Activated CD4-positive, alpha-beta T cell treated with anti-CD3 and anti-CD28 coated beads for 24 hours (primary cell): Measurements from ENCODE around the gene GJC3.
"Not testable (repeated sequence)": the region's sequence is repeated elsewhere in the genome, so short reads cannot be mapped to it uniquely, and the experiment has no call there.

Source experiments
- DNase-seq, 2 donors: peaks; one replicate each; pipeline ENCODE4 v3.0.0-alpha.2; 2020; ENCODE audit warnings: low read depth in 2 of 2

The GJC3 gene

DNA sequence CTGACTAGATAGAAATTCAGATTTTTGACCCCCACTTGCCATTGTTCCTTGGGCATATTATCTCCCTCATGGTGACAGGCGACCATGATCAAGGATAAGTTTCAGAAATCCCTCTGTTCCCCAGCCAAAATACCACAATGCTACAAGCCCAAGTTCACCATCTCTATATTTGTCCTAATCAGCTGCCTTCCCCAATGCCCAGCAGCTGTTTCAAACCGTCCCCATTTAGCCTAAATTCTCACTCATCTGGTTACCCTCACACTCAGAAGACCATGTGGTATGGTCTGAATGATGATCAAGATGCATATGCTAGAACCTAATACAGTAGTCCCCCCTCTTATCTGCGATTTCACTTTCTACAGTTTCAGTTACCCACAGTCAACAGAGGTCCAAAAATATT, 956 bp upstream of the GJC3 start:
- DNase-seq = no peak

DNA sequence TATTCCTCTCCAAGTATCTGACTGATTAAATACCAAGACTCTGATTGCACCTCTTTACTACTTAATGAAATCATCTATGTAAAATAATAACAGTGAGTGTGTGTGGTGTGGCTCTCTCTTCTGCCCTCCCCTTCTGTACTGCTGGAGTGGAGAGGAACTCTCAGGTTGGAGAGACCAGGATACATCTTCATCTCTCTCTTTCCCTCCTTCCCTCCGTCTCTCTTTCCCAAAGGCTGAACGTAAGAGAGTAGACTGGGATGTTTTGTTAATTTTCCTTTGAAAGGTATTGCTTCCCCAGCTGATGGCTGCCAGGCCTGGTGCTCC, 272 bp upstream of the GJC3 start:
- no peak for DNase-seq

DNA sequence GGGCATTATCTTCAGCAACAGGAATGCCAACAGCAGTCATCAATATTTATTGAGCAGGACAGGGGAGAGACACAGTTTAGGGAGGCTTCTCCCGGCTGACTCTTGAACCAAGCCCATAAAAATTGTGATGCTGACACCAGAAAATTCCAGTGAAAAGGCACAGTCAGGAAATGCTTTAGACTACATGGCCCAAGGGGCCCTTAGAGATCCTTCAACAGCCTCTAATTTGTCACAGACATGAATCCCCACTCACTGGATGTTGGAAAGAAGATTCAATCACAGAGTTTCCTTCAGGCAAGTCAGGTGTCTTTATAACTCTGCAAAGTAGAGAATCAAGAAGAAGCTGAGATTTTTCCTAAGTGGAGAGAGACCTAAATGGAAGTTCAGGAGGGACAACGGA, 1.2 kb downstream of the GJC3 start:
- DNase-seq = no peak

- DNase-seq = no peak
Observed at GRCh38 chr7:99927536-99927935, 1.9 kb downstream of the GJC3 start.

DNA sequence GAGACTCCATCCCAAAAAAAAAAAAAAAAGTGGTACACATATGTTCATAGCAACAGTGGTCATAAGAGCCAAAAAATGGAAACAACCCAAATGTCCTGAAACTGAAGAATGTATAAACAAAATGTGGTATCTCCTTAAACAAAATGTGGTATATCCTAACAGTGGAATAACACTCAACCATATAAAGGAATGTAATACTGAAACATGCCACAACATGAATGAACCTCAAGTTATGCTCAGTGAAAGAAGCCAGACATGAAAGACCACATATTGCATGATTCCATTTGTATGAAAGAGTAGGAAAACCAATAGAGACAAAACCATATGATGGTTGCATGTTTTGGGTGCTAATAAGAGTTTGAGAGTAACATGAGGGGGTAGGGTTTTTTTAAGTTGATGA, 3.1 kb downstream of the GJC3 start:
- no peak for DNase-seq

- no peak for DNase-seq
Observed at GRCh38 chr7:99923200-99923599, 6.2 kb downstream of the GJC3 start.

- DNase-seq = no peak
Observed at GRCh38 chr7:99920149-99920548, 9.3 kb downstream of the GJC3 start.

DNA sequence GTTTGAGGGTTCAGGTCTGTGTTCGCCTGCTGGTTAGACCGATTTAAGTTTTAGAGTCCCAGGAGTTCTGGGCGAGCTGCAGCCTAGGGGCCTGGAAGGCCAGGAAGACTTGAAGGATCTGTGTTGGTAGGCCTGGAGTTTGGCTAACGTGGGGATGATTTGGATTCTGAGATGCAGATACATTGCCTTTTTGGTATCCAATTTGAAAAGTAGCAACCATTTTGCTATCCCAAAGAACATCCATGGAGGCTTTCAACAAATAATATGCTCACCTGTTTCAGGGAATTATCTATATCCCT, 9.7 kb downstream of the GJC3 start:
- DNase-seq = no peak

DNA sequence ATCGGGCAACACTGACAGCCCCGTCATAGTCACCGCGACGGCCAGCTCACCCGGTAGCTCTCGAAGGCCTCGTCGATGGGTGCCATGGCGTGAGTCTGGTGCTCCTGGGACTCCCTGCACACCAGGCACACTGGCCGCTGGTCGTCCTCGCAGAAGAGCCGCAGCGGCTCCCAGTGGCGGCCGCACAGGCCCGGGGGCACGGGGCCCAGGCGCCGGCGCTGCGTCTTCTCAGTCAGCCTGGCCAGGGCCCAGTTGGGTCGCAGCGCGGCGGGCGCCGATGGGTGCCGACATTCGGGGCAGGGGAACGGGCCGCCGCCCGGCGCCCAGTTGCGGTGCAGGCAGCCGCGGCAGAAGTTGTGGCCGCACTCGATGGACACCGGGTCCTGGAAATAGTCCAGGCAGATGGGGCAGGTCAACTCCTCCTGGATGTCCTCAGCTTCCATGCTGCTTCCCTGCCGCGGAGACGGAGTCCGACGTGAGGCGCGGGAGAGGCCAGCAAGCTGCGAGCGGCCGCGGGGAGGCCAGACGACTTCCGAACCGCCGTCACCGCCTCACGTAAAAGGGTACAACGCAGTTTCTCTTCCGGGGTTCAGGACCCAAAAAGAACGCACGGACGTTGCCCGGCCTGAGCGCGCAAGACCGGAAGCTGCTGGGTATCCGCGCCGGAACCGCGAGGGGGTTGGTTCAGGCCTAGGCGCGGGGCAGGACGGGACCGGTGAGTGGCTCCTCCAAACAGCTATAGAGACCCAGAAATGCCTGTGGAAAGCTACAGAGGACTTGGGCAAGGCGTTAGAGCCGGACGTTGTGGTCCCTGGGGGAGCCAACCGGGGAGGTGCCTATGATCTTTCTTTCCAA, 10.2 kb downstream of the GJC3 start, which contains the start of gene TRIM4:
TSS of gene TRIM4 (minus strand) at position 572 of the 855 bp plus-strand sequence. CDS start at position 443, 129 bp downstream.
- peak; percentile 82 to 86 for DNase-seq

DNA sequence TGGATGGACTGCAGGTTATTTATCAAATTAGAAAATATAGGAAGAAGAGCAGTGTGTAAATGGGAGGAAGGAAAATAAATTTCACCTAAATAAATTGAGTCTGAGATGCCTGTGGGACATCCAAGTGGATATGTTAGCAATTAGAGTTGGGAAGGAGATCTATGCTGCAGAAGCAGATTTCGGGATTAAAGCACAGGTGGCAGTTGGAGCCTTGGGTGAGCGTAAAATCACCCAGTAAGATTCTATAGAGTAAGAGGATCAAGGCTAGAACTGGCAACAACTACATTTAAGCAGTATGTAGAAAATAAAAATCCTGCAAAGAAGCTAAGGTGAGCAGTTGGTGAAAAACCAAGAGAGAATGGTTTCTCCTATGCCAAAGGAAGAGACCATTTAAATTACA, 18.4 kb downstream of the GJC3 start:
- no peak for DNase-seq

- DNase-seq = no peak
Observed at GRCh38 chr7:99901581-99901980, 27.8 kb downstream of the GJC3 start.

- DNase-seq = no peak
Observed at GRCh38 chr7:99899830-99900519, 29.4 kb downstream of the GJC3 start.

- no peak for DNase-seq
Observed at GRCh38 chr7:99898836-99899235, 30.6 kb downstream of the GJC3 start.

DNA sequence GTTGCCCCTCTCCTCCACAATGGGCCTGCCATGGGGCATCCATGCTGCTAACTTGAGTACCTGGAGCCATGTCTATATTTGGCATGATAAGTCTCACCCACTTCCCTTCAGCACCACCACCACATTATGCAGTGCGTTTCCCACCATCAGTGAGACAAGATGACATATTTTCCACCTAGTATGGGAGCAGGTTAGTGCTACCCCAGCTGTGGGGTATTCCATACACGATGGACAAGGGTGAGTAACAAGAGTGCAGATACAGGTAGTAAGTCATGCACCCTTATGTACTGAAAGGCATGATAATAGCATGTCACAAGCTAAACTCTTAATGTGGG, 31.4 kb downstream of the GJC3 start:
- DNase-seq = no peak

GRCh38 chr7:99897322-99898022, 31.9 kb downstream of the GJC3 start:
- no peak for DNase-seq

DNA sequence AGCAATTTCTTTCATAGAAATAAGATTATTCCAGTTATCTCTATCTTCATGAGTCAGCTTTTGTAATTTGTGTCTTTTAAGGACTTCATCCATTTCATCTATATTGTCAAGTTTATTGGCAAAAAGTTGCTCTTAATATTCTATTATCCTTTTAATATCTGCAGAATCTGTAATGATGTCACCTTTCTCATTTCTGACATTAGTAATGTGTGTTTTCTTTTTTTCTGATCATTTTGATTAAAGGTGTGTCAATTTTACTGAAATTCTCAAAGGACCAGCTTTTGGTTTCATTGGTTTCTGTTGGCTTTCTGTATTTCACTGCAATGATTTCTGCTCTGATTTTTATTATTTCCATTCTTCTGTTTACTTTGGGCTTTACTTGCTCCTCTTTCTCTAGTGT, 34.7 kb downstream of the GJC3 start:
- no peak for DNase-seq

DNA sequence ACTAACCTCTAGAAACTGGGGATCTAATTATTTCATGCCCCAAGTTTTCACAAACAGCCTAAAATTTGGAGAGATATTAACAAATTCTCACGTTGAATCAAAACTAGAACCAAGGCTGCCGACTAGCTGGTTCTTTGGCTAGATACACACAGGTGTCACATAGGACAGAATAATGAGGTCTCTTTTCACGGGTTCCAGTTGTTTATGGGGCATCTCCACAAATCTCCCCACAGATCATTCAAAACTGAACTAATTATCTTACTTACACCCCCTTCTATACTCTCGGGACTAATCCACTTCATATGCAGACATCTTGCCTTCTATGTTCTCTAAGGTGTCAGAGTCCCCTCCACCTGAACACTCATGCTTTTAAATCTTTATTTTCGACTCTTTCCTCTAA, 36.1 kb downstream of the GJC3 start:
- no peak for DNase-seq

- DNase-seq = not testable (repeated sequence)
Observed at GRCh38 chr7:99890348-99890747, 39.1 kb downstream of the GJC3 start.

DNA sequence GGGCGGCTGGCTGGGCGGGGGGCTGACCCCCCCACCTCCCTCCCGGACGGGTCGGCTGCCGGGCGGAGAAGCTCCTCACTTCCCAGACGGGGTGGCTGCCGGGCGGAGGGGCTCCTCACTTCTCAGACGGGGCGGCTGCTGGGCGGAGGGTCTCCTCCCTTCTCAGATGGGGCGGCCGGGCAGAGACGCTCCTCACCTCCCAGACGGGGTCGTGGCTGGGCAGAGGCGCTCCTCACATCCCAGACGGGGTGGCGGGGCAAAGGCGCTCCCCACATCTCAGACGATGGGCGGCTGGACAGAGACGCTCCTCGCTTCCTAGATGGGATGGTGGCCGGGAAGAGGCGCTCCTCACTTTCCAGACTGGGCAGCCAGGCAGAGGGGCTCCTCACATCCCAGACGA, 41.1 kb downstream of the GJC3 start:
- not testable (repeated sequence) for DNase-seq

DNA sequence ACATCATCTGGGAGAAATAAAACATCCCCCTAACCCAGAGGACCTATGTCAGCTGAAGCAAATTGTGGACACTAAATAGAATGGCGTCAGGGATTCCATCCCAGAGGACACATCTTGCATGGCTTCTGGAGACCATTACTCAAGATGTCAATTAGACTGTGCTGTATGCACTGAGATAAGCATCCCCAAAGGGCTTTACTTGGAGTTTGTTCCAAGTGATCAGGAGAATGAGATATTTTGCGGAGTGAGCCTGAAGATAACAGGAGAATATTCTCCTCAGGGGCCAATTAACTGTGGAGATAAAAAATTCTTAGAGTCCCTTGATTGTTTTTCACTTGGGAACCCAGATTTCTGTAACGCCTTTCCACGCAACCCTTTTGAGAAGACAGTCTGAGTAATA, 48.0 kb downstream of the GJC3 start:
- no peak for DNase-seq

- DNase-seq = no peak
Observed at GRCh38 chr7:99876933-99877332, 52.5 kb downstream of the GJC3 start, which contains the start of gene OR2AE1. Gene OR2AE1 (minus strand): TSS chr7:99877033. CDS start chr7:99877033, 0 bp downstream.

DNA sequence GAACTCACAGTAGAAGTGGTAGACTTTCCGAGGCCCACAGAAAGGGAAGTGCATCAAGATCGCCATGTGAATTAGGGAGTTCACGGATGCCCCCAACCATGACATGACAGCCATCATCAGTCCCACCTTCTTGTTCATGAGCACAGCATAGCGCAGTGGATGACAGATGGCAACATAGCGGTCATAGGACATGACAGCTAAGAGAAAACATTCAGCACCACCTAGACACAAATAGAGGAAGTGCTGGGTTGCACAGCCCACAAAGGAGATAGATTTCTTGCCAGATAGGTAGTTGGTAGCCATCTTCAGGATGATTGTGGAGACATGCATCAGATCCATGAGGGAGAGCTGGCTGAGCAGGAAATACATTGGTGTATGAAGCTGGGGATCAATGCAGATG, 52.9 kb downstream of the GJC3 start:
- no peak for DNase-seq
